CD8-positive, alpha-beta memory T cell (primary cell): Measurements from ENCODE around the gene SCARB2. TPM values are rescaled to one million over a fixed set of nuclear protein-coding genes. Genes with fewer than 3 reads are reported as not detected.

Experiments used
- CTCF ChIA-PET: fragments of 350-600 bp; sonication (Branson Sonifier 250); formaldehyde crosslinking; loops from one replicate; lab custom pipeline; 2021; ENCODE audit warnings: antibody characterized with exemption; lab: Charles Lee
- POLR2A ChIA-PET: fragments of 350-600 bp; sonication (Branson Sonifier 250); formaldehyde crosslinking; loops from one replicate; lab custom pipeline; 2021; ENCODE audit warnings: antibody characterized with exemption; lab: Charles Lee
- DNase-seq, 5 donors: peaks; one replicate each; pipeline versions ENCODE4 v3.0.0 to v3.0.0-alpha.2; 2020 to 2022; ENCODE audit warnings: mixed read lengths in 1 of 5
- H3K27ac ChIP-seq: one replicate; pipeline ENCODE4 v1.7.0; 2013; ENCODE audit warnings: low read depth, mild to moderate bottlenecking, low read length, moderate library complexity
- H3K27me3 ChIP-seq: 2 replicates; pipeline ENCODE4 v1.7.0; 2013; ENCODE audit warnings: low read length, mild to moderate bottlenecking; ENCODE audit not compliant: insufficient read depth, poor library complexity, severe bottlenecking
- H3K36me3 ChIP-seq: 2 replicates; pipeline ENCODE4 v1.7.0; 2013; ENCODE audit warnings: mild to moderate bottlenecking, low read length, moderate library complexity; ENCODE audit not compliant: insufficient read depth
- H3K4me1 ChIP-seq: 2 replicates; pipeline ENCODE4 v1.7.0; 2013; ENCODE audit warnings: mild to moderate bottlenecking, low read length, moderate library complexity; ENCODE audit not compliant: insufficient read depth
- H3K4me3 ChIP-seq: 2 replicates; pipeline ENCODE4 v1.7.0; 2013; ENCODE audit warnings: mild to moderate bottlenecking, low read length
- H3K9me3 ChIP-seq: 2 replicates; pipeline ENCODE4 v1.7.0; 2013; ENCODE audit warnings: mild to moderate bottlenecking, low read length
- H3K27ac Mint-ChIP-seq, 8 donors: one replicate each; pipeline ENCODE4 v1.8.0; 2020 to 2021; ENCODE audit warnings: mixed read lengths in 8 of 8, mild to moderate bottlenecking in 6 of 8, inconsistent platforms in 3 of 8, moderate library complexity in 3 of 8
- H3K27me3 Mint-ChIP-seq, 2 donors: one replicate each; pipeline ENCODE4 v1.8.0; 2020 to 2021; ENCODE audit warnings: mixed read lengths in 2 of 2, mild to moderate bottlenecking in 1 of 2, moderate library complexity in 1 of 2
- H3K36me3 Mint-ChIP-seq, 3 donors: one replicate each; pipeline ENCODE4 v1.8.0; 2020 to 2021; ENCODE audit warnings: mixed read lengths in 3 of 3, inconsistent platforms in 1 of 3, mild to moderate bottlenecking in 1 of 3
- H3K4me1 Mint-ChIP-seq, 3 donors: one replicate each; pipeline ENCODE4 v1.8.0; 2020 to 2021; ENCODE audit warnings: mixed read lengths in 3 of 3, inconsistent platforms in 1 of 3, mild to moderate bottlenecking in 1 of 3
- H3K4me3 Mint-ChIP-seq, 7 donors: one replicate each; pipeline ENCODE4 v1.8.0; 2020 to 2021; ENCODE audit warnings: mixed read lengths in 7 of 7, mild to moderate bottlenecking in 6 of 7, moderate library complexity in 4 of 7, inconsistent platforms in 2 of 7
- H3K9me3 Mint-ChIP-seq, 5 donors: one replicate each; pipeline ENCODE4 v1.8.0; 2020 to 2022; ENCODE audit warnings: mixed read lengths in 5 of 5, mild to moderate bottlenecking in 3 of 5, moderate library complexity in 2 of 5, inconsistent platforms in 1 of 5
- polyA plus RNA-seq: library from polyadenylated mRNA; unstranded; fragments of 300-500 nt; fragmentation: Illumina TruSeq; gene quantifications from one replicate; pipeline ENCODE4 v1.2.3, GENCODE V29; 2021
- total RNA-seq, 2 experiments: library from RNA; stranded (reverse); gene quantifications; one replicate each; pipeline ENCODE4 v1.2.3, GENCODE V29; 2021

The SCARB2 gene
- total and polyA plus RNA-seq, 3 experiments from 2014 or later = 6.2 to 17.6 (median 6.7) TPM

DNA sequence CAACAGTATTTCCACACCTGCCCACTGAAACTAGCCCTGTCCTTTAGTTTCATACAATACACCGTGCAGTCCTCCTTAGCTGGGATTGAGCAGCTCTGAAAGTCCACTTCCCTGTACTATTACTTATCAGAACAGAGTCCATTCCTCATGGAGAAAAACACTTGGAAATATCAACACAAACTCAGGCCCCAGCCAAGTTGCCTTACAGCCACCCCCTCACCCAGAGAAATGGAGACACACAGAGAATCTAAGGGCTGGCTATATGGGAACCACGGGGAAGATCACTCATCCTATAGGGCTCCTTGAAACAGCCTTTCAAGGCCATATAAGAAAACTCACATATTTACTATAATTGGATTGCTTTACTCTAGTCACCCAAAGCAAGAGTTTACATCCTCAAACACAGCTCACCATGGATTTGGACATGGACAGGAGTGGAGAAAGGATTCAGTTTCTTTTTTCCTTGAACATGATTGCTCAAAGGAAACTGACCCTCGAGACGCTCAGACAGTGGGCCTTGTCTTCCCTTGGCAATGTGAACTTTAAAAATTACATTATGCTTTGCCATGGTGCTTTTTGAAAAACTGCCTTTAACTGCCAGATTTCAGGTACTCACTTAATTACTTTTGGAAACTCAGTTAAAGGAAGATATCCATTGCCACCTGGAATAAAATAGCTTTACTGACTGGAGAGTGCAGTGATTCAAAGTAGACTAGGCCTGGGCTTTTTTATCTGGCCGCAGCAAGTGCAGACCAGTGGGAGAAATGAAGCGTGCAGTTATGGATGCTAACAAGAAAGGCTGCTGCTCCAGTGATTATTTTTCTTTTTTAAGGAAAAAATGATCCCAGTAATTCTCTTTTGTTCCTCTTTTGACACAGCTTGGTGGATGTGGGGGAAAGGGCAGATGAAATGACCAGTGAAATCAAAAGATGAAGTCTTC lies 1.6 kb downstream of the SCARB2 start:
- POLR2A ChIA-PET = interaction anchor here (1.4 kb wide), 1 partner anchor 272 kb away, joined by 6 read pairs; no protein-coding TSS in a partner anchor
- H3K27ac ChIP-seq = no peak overlapping the region

DNA sequence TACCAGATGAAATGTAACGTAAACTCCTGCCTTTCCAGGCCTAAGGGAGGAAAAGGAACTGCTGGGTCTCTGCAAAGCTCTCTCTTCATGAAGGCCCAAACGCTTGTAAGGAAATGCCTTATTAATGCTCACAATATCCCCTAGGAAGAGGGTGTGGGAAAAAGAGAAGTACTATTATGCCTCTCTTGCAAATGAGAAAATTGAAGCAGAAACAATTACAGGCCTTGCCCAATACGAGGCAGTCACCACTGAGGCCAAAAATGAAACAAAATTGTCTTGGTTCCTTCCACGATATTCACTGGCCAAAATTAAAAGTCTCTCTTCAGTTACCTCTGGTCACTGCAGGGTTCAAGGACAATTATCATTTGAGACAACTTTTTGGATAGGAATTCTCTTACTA lies 3.2 kb downstream of the SCARB2 start:
- peak overlapping the region in 1 of 7 donors; percentile 89 for H3K4me3 Mint-ChIP-seq
- H3K27ac ChIP-seq = no peak overlapping the region
- H3K27me3 Mint-ChIP-seq = peaks cover 0 to 2% of the 10 kb centered on the region in 2 donors
- peaks cover 0 to 7% (median 1%) of the 10 kb centered on the region in 3 donors for H3K36me3 Mint-ChIP-seq
- H3K27ac Mint-ChIP-seq = peak overlapping the region in 5 of 8 donors; percentile 1 to 86 (median 29)
- peaks cover 33% of the 10 kb centered on the region for H3K4me1 ChIP-seq
- no peaks in the 10 kb centered on the region for H3K9me3 ChIP-seq
- ChIA-PET POLR2A (no interaction called here), CTCF (interaction anchor here (8.6 kb wide), 1 partner anchor 31 kb away, joined by 32 read pairs; no protein-coding TSS in a partner anchor)
- no peaks in the 10 kb centered on the region for H3K36me3 ChIP-seq
- H3K27me3 ChIP-seq = no peaks in the 10 kb centered on the region
- no peaks in the 10 kb centered on the region for H3K9me3 Mint-ChIP-seq
- H3K4me1 Mint-ChIP-seq = peaks cover 49 to 80% (median 75%) of the 10 kb centered on the region in 3 donors
- H3K4me3 ChIP-seq = no peak overlapping the region
- no peak for DNase-seq

More for the DNA sequence above, 1.6 kb downstream of the SCARB2 start:
- no peaks in the 10 kb centered on the region for H3K27me3 ChIP-seq
- Mint-ChIP-seq H3K27ac (peak overlapping the region; percentile 86 to 100 (median 96)), H3K36me3 (peaks cover 0 to 7% (median 1%) of the 10 kb centered on the region in 3 donors), H3K27me3 (peaks cover 0 to 2% of the 10 kb centered on the region in 2 donors), H3K4me3 (peak overlapping the region; percentile 85 to 95 (median 91)), H3K9me3 (no peaks in the 10 kb centered on the region), H3K4me1 (peaks cover 50 to 73% (median 71%) of the 10 kb centered on the region in 3 donors)
- peaks cover 35% of the 10 kb centered on the region for H3K4me1 ChIP-seq
- H3K9me3 ChIP-seq = no peaks in the 10 kb centered on the region
- no peaks in the 10 kb centered on the region for H3K36me3 ChIP-seq
- no peak for DNase-seq
- peak overlapping the region; percentile 54 for H3K4me3 ChIP-seq
- CTCF ChIA-PET = interaction anchor here (1.5 to 8.6 kb wide), 2 partner anchors 32 to 64 kb away, joined by 3 to 32 read pairs; partner anchors contain the start of gene NUP54

DNA sequence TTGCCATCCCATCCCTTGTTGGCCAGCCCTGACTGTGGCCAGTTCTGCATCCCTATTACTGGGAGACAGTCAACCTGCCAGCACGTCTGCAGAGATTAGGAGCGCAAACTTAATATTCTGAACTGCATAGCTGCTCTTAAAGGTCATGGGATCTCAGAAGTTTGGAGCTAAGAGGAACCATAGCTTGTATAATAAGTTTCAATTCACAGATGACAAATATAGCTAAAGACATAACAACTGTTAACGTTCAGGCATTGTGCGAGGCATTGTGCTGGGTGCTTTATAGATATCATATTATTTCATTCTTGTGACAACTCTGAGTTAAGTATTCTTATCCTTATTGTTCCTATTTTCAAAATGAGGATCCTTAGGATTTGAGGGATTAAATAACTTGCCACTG lies 3.7 kb downstream of the SCARB2 start:
- Mint-ChIP-seq H3K4me3 (peak overlapping the region in 1 of 7 donors; percentile 89), H3K9me3 (no peaks in the 10 kb centered on the region), H3K27me3 (peaks cover 0 to 2% of the 10 kb centered on the region in 2 donors), H3K4me1 (peaks cover 47 to 76% (median 71%) of the 10 kb centered on the region in 3 donors), H3K36me3 (peaks cover 0 to 7% (median 1%) of the 10 kb centered on the region in 3 donors), H3K27ac (peak overlapping the region in 3 of 8 donors; percentile 1 to 86 (median 52))
- POLR2A ChIA-PET = no interaction called here
- CTCF ChIA-PET = interaction anchor here (8.6 kb wide), 1 partner anchor 30 kb away, joined by 32 read pairs; no protein-coding TSS in a partner anchor
- Histone ChIP-seq H3K27ac (no peak overlapping the region), H3K36me3 (no peaks in the 10 kb centered on the region), H3K4me1 (peaks cover 27% of the 10 kb centered on the region), H3K9me3 (no peaks in the 10 kb centered on the region), H3K27me3 (no peaks in the 10 kb centered on the region), H3K4me3 (no peak overlapping the region)
- no peak for DNase-seq

DNA sequence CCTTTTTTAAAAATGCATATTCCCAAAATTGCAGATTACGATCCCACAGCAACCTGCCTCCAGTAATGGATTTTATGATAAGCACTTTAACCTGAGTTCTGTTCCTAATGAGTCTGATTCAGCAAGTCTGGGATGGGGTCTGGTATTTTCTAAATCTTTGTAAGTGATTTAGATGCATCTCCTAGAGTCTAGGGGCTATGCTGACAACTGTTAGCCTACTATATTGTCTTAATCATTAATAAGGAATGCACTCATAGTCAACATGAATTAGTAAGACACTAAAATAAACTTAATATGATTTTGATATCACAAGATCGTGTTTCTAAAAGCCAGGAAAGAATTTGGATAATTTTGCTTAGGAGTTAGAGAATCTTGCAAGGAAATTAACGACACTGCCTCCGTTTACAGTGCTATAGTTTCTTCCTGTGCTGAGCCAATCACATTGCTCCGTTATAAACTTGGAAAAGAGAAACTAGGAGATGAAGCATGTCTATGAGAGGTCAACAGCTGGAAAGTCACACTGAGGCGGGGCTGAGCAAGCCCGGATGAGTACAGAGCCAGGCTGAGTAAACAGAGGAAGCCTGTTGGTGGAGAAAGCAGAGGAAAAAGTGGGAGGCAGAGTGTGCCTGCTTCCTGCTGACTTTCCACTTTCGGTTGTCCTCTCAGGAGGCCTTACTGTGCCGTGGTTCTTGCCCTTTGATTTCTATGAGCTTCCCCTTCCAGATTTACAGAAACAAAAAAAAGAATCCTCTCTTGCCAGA lies 5.4 kb downstream of the SCARB2 start:
- H3K27ac Mint-ChIP-seq = peak overlapping the region in 4 of 8 donors; percentile 30 to 58 (median 48)
- peak overlapping the region in 1 of 7 donors; percentile 47 for H3K4me3 Mint-ChIP-seq
- no peak overlapping the region for H3K27ac ChIP-seq
- peaks cover 0 to 4% (median 1%) of the 10 kb centered on the region in 3 donors for H3K36me3 Mint-ChIP-seq
- ChIA-PET POLR2A (no interaction called here), CTCF (no interaction called here)
- H3K27me3 Mint-ChIP-seq = peaks cover 0 to 2% of the 10 kb centered on the region in 2 donors
- peaks cover 38 to 69% (median 67%) of the 10 kb centered on the region in 3 donors for H3K4me1 Mint-ChIP-seq
- H3K4me3 ChIP-seq = no peak overlapping the region
- H3K9me3 Mint-ChIP-seq = no peaks in the 10 kb centered on the region
- no peaks in the 10 kb centered on the region for H3K27me3 ChIP-seq
- no peaks in the 10 kb centered on the region for H3K36me3 ChIP-seq
- peaks cover 18% of the 10 kb centered on the region for H3K4me1 ChIP-seq
- H3K9me3 ChIP-seq = no peaks in the 10 kb centered on the region
- no peak for DNase-seq

DNA sequence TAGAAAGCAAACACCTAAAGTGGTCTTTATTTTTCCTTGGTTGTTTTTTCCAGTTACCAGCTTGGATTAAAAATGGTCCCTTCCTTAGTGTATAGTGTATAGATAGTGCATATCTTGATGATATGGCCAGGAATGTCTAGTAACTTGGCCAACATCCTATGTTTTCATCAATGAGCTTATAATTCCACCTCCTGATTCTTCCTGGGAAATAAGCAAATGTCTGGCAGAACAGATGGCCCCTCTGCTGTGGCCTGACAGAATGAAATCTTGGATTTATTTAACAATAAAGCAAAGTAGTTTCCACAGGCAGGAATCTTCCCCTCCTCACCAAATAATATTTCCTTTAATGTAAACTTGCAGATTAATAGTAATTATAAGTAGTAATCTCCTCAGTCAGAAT lies 6.1 kb downstream of the SCARB2 start:
- H3K4me1 ChIP-seq = peaks cover 17% of the 10 kb centered on the region
- ChIA-PET CTCF (no interaction called here), POLR2A (no interaction called here)
- H3K9me3 ChIP-seq = no peaks in the 10 kb centered on the region
- peak overlapping the region in 1 of 8 donors; percentile 23 for H3K27ac Mint-ChIP-seq
- H3K27me3 Mint-ChIP-seq = no peaks in the 10 kb centered on the region
- DNase-seq = no peak
- H3K4me1 Mint-ChIP-seq = peaks cover 32 to 64% (median 62%) of the 10 kb centered on the region in 3 donors
- H3K4me3 ChIP-seq = no peak overlapping the region
- H3K27ac ChIP-seq = no peak overlapping the region
- no peaks in the 10 kb centered on the region for H3K27me3 ChIP-seq
- H3K9me3 Mint-ChIP-seq = no peaks in the 10 kb centered on the region
- H3K4me3 Mint-ChIP-seq = no peak overlapping the region
- H3K36me3 Mint-ChIP-seq = peaks cover 0 to 1% (median 0%) of the 10 kb centered on the region in 3 donors
- H3K36me3 ChIP-seq = no peaks in the 10 kb centered on the region

DNA sequence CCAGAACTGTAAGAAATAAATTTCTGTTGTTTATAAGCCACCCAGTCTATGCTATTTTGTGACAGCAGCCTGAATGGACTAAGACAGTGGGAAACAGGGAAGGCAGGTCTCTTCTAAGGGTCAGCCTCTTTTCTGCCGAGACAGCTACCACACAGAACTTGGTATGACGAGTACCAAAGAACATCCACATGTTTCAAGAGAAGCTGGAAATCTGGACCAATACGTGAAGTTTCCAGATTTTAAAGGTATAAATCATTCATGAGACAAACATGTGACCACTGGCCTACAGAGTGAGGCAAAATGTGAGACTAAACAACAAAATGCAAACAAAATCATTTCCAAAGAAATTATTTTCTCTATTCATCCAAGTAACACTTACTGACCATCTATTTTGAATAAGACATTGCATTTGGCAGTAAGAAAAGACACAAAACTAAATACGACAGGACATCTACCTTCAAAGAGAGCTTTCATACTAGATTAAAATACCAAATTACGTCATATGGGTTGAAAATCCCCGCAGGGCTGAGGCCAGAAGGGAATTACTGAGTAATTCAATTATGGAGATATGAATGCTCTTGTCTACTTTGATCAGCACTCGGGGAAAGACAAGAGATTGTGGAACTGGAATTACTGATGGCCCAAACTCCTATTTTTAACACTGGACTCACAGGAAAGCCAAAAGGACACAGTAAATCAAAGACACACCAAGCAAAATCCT lies 7.2 kb downstream of the SCARB2 start:
- H3K27me3 ChIP-seq = no peaks in the 10 kb centered on the region
- POLR2A ChIA-PET = no interaction called here
- CTCF ChIA-PET = no interaction called here
- Mint-ChIP-seq H3K27me3 (no peaks in the 10 kb centered on the region), H3K27ac (no peak overlapping the region), H3K9me3 (no peaks in the 10 kb centered on the region), H3K4me1 (peaks cover 24 to 56% (median 55%) of the 10 kb centered on the region in 3 donors), H3K4me3 (no peak overlapping the region), H3K36me3 (peaks cover 0 to 1% (median 0%) of the 10 kb centered on the region in 3 donors)
- no peak overlapping the region for H3K4me3 ChIP-seq
- no peaks in the 10 kb centered on the region for H3K36me3 ChIP-seq
- no peak for DNase-seq
- H3K4me1 ChIP-seq = peaks cover 5% of the 10 kb centered on the region
- no peaks in the 10 kb centered on the region for H3K9me3 ChIP-seq
- H3K27ac ChIP-seq = no peak overlapping the region

DNA sequence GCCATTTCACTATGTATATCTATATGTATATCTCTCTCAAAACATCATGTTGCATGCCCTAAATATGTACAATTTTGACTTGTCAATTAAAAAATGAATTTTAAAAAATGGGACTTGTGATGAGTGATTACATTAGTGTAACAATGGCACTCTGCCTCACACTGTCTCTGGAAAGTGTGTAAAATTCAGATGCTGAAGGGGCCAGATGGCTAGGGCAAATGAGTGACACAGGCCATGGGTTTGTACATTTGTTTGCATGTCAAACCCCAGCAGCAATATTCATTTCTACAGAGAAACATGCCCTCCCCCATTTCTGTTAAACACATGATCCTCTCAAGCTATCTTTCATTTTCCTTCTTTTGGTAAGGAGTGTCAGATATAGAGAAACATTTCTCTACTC lies 8.1 kb downstream of the SCARB2 start:
- no peaks in the 10 kb centered on the region for H3K27me3 Mint-ChIP-seq
- H3K36me3 Mint-ChIP-seq = no peaks in the 10 kb centered on the region
- H3K4me1 Mint-ChIP-seq = peaks cover 28 to 56% (median 55%) of the 10 kb centered on the region in 3 donors
- H3K4me1 ChIP-seq = no peaks in the 10 kb centered on the region
- DNase-seq = no peak
- no peaks in the 10 kb centered on the region for H3K27me3 ChIP-seq
- H3K9me3 Mint-ChIP-seq = no peaks in the 10 kb centered on the region
- H3K4me3 Mint-ChIP-seq = no peak overlapping the region
- H3K9me3 ChIP-seq = no peaks in the 10 kb centered on the region
- no peak overlapping the region for H3K4me3 ChIP-seq
- no peak overlapping the region for H3K27ac Mint-ChIP-seq
- POLR2A ChIA-PET = no interaction called here
- no peaks in the 10 kb centered on the region for H3K36me3 ChIP-seq
- CTCF ChIA-PET = no interaction called here
- no peak overlapping the region for H3K27ac ChIP-seq
